ENCODE measurements around the gene ITPR1.

Gene ITPR1

DNA sequence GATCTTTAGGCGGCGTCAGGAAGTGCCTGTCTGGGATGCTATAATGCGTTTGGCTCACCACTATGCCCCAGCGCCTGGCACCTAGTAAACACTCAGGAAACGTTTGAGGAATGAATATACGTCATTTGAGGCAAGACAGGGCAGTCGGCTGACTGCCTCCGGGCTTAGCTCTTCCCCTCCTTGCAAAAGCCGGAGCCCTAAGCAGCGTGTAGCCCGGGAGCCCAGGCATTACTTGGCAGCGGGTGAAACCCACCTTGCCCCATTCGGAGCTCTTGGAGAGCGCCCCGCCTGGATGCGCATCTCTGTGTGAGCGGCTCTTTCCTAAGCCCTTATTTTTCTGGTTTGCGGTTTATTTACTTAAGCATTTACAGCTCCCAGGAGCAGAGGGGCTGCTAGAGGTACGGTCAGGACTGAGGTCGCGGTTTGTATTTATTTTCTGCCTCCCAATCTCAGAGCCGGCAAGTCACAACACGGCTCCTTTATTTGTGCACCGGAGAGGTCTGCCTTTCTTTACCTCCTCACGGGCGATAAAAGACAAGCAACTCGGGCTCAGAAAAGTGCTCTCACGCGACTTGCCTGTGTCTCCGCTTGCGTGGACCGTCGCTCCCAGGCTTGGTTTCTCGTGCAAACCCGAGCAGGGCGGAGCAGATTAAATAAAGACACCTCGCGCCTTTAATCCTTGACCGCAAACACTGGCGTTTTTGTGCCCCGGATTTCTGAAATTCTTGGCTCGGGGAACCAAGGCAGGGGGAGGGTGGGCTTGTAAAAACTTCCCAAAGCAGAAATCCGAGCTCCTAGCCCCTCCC, 737 bp upstream of the ITPR1 start:
- DNase-seq: no peak

DNA sequence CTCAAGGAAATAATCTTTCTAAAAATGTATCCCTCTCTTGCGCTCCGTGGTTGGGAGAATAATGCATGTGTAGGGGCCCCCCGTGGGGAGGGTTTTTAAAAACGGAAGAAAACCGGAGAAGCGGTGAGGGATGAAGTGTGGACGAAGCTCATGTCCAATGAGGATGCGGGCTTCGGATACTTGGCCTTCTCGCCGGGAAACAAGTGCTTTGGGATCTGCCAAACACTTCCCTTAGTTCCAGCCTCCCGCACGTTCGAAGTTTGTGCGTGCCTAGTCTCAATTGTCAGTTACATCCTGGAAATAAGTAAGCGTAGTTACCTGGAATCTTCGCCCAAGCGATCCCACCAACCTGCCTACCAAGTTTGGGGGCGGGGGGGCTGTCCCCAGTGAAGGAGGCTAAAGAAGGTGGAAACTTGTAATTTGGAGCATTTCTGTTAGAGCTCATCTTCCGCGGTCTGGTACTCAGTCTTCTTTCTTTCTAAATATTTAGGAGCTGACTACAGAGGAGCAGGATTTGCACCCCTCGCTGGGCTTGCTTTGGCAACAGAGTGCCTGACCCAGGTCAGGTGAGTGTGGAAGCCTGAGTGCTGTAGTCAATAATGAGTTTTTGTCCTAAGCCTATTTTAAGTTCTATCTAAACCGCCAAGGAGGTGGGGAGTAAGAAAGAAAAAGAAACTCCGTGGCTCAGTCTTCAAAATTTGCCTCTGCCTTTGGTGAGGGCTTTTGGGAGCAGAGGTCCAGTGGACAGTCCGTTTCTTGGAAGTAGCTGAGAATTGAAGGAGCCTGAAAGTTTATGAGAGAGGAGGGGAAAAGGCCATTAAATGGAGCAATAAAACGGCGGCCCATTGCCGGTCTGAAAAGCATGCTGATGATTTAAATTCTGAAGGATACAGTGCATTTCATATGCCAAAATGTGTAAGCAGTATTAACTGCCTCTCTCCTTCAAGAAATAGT, 1.1 kb downstream of the ITPR1 start:
- peak; percentile 28 for DNase-seq

DNA sequence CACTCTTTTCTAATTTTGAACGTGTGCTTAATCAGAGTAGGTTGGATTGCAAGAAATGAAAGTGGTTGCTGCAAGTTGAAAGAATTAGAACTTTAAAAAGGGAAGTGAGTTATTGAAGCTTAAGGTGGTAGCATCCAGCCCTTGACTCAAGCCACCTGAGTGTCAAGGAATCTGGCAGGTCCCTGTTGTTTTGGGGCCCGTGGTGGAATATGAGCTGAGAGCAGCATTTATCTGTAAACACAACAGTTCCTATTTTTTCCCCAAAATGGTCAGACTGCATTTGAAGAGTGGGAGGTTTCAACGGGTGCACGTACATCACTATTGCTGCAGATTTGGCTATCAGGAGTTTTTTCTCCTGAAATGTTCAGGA, 1.7 kb downstream of the ITPR1 start:
- no peak for DNase-seq

DNA sequence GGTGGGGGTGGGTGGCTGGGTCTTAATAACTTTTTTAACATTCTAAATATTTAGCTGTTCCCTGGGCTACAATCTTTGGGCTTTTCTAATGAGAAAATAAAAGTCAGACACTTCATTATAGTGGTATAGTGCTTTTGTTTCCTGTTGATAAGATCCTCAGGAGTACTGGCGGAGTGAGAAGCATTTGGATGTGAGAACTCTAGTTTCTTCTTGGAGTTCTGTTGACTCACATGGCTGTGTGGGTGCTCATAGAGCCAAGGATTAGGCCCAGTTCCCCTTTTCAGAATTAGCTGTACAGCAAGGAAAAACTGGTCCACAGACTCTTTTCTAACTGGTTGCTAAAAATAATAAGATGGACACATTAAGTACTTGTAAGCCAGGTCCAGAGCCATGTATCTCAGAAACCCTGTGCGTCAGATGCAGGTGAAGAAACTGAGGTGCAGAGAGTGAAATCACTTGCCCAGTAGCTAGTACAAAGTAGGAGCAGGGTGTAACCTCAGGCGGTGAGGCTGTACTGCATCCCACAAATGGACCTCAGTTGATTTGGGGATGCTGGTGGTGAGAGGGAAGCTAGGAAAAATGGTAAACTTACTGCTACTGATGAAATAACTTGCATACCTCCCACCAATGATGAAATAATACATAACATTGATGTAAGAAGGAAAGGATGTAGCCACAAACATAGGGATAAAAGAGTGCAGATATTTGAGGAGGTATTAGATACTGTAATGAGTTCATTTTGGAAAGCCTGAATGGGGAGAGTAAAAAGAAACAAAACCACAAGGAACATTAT, 2.3 kb downstream of the ITPR1 start:
- no peak for DNase-seq

DNA sequence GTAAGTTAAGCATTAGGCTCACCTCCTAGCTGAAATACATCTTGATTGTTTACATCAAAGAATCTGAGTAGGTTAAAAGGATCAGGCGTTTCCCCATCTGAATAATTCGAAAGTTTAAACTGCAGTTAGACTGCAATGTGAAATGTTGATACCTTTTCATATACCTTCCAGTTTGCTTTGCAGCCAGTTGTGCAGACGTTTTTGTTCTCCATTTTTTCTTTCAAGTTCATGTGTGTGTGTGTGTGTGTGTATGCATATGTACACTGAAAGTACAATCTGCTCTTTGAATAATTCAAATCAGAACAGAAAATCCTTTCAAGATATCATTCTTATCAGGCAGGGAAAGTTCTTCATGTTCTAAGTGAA, 2.9 kb downstream of the ITPR1 start:
- DNase-seq: no peak

DNA sequence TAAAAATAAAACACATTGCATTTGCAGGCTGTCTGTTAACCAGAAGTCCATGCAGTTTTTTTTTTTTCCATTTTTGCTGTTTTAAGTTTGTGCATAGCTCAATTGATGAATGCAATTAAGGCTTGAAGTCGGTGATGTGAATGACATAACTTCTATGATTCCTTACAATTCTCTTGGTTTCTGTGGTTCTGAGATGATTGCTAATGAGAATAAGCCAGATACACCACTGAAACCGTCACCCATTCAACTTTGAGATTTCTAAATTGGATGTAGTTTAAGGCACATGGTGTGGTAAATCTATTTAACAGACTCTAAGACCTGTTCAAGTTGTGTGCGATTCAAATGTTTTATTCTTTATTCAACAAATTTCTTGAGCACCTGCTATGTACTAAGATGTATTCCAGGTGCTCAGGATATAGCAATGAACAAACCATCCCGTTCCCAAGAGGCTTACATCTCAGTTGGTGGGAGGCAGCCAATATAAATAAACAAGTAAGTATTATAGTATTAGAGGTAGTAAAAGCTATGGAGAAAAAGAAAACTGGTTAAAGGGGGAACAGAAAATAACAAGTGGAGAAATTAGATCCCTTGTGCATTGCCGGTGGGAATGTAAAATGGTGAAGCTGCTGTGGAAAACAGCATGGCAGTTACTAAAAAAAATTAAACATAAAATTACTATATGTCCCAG, 4.0 kb downstream of the ITPR1 start:
- DNase-seq: no peak

DNA sequence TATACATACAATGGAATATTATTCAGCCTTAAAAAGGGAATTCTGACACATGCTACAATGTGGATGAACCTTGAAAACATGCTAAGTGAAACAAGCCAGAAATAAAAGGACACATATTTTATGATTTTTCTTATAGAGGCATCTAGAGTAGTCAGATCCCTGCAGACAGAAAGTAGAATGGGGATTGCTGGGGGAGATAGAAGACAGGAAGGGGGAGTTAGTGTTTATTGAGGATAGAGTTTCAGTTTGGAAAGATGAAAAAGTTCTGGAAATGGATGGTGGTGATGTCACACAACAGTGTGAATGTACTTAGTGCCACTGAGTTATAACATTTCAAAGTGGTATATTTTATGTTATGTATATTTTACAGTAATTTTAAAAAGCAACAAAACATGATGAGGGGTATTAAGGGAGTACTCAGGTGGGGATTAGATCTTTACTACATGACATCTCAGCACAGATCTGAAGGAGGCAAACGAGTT, 4.7 kb downstream of the ITPR1 start:
- no peak for DNase-seq

DNA sequence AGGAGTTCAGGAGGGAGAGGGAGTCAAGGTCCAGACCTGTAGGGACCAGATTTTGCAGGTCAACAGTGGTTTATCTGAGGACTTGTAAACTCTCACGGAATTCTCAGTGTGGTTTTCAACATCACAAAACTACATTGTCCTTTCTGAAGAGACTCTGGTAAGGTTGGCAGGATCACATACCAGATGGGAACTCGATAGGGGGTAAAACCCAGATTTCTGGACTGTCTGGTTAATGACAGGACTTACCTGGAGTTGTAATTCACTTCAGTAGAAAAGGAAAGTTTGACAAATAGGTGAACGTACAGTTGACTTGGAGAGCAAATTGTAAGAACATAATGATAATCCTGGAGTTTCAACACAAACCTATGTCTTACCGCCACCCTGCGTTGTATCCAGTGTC, 5.3 kb downstream of the ITPR1 start:
- no peak for DNase-seq

DNA sequence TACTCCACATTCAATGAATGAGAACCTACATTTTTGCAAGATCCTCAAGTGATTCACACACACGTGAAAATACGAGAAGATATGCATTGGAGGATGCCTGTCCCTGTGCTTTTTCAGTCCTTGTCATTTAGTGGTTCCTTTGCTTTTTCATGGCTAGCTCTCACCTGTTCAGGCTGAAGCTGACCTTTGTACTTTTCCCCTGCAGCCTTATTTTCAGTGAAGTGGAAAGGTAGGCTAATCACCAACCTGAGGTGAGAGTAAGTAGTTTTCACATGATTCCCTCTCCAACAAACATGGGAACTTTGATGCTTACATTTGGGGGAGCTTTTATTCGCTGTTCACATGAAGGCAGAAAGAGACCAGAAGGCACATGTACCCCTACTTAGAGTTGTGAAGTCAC, 8.3 kb downstream of the ITPR1 start:
- no peak for DNase-seq

DNA sequence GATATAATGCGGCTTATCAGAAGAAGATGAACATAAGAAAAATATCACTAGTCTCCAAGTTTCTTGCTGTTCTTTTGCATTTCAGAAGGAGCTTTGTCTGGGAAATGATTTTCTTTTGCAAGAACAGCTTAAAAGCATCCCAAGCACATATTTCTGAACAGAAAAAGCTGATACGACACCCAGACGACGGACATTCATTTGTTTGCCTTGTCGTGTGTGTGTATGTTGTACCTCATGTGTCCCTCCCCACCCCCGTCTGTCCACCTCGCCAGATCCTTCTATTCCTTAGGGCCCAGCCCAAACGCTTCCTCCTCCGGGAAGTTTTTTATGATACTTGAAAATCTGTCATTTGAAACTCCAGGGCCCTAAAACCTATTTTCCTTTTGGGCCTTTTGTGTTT, 8.8 kb downstream of the ITPR1 start:
- no peak for DNase-seq

DNA sequence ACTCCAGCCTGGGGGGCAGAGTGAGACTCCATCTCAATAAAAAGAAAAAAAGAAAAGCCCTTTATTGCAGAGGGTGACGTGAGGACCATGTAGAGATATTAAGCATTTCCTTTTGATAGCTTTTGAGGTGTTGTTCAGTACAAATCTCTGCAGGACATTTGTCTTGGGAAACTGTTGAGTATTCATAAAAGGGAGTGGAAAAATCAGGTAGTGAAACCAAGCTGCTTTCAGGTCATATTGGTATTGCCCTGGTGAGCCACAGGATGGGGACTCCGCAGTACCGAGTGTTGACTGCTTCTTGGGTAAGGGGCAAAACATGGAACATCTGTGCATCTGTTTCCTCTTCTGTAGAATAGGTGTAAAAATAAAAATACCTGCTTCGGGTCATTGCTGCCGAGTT, 9.9 kb downstream of the ITPR1 start:
- no peak for DNase-seq

DNA sequence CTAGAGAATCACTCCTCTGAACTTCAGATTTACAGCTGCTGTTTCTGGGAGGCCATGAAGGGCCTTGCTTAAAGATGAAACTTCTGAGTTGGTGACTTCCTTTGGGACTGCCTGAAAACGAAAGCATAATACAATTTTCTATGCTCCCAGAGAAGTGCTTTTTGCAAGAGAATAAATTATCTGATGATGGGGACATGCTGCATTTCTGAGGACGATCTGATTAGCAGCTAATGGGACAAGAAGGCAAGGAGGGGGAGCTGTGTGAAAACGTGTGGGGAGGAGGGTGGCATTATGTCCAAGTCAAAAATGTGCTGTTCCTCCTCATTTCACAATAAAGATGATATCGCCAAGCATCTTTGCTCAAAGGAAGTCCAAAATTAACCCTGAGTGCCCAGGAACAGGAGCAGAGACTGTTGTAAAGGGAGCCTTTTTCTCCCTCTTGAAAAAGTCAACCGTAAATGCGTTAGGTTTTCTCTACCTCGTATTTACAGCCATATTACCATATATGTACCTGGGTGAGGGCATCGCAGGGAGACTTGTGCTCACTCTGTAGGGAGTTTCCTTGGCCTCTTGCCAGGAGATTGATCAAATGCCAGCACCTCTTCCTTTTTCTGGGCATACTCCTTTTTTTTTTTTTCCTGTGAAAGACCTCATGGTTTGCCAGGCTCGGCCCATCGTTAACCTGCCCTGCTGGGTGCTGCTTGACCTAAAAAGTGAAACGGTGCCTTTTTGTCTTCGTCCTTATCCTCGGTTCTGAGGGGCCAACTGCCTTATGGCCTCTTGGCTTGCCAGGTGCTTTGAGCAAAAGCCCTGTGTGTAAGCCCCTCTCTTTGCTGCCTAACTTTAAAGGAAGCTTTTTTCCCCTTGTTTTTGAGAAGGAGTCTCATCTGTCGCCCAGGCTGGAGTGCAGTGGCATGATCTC, 11.5 kb downstream of the ITPR1 start:
- no peak for DNase-seq

DNA sequence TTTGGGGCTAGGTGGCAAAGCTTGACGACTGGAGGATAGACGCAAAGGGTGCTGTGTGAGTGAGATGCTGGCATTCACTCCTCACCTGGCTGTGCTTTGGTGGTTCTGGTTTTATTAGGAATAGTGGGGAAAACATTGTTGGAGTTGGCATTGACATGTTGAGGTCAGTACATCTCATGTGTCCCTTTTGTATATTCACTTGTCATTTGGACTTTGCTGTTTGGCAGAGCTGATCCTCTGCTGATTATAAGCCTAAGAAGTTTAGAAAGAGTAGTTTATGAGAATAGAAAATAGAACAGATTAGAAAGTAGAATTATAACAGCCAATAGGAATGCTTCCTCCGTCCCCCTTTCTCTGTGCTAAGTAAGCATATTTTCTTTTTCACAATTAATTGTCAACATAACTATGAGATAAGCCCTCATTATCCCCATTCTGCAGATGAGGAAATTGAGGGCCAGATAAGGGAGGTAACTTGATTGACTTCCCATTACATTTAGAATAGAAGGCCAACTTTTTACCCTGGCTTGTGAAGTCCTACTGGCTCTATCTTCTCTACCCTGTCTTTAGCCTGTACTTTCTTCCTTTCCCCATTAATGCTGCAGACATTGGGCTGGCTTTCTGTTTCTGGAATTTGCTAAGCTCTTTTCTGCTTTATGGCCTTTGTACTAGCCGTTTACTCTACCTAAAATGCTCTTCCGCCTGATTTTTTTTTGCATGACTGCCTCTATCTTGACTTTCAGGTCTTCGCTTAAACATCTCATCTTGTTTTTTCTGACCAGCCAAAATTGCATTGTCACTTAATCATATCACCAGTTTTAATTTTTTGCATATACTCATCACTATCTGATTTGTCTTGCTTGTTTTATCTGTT, 12.8 kb downstream of the ITPR1 start:
- no peak for DNase-seq

DNA sequence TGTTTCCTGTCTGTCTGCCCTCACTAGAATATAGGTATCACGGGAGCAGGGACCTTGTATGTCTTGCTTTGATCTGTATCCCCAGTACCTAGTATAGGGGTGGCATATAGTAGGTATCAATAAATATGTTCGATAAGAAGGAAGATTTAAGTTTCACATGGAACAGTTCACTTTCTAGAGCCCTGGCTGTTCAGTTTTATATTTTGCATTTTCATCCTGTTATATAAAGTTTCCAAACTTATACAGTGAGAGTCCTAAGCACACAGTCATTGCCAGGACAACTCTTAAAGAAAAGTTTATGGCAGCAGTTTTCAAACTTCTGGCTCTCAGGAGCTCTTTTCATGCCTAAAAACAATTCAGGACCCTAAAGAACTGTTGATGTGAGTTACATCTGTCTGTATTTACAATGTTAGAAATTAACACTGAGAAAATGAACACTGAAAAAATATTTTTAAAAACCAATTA, 13.4 kb downstream of the ITPR1 start:
- no peak for DNase-seq

DNA sequence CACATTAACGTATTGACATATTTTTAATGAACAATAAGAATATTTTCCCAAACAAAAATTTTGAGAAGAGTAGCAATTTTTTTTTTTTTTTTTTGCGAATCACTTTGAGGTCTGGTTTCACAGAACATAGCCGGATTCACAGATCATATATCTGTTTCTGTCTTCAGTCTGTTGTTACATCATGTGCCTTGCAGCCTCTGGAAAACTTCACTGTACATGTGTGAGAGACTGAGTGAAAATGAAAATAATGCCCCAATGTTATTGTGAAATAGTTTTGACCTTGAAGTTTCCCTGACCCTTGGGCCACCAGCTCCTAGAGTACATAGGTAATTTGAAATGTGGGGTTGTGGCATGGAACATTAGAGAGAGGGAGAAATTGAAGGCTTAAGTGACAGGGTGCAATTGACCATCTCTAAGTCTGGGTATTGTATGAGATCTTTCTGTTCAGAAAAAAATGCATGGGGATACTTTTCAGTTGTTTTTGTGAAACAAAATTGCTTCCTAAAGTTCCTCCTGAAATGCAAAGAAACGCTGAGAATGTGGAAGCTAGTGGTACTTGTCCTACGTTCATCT, 14.0 kb downstream of the ITPR1 start:
- no peak for DNase-seq

DNA sequence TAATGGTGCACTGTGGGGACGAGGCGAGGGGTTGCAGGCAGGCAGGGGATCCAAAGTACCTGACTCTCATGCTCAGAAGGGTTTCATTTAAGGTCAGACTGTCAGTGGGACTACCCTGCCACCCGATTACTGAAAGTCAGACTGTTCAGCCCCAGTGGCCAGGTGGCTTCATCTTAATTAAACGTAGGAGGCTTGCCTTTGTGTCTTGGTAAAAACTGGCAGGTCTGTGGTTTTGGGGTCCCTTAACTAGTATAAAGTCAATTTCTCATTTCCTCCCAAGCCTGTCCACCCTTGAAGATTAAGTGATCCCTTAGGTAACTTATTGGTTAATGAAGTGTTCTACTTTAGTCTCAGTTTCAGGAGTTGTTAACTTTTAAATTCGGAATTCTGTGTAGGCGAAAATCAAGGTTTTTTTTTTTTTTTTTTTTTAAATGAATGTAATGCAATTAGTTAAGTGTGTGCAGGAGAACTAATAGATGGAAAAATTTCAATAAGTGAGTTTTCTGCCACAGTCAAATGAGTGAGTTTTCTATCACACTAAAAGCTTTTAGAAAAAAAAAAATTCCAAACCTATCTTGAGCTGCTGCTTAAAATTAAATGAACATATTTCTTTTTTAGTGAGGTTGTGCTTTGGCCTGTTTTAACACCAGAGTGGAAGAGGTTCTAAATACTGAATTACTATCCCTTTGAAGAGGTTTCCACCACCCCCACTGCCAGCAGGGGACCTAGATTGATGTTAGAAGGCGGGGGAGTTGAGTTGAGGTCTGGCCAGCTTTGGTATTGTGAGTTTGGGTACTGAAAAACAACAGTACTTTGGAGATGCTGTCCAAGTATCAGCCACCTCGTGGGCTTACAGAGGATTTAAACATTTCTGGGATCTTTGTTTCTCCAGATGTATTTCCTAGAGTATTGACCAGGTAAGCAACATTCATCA, 15.2 kb downstream of the ITPR1 start:
- DNase-seq: no peak

DNA sequence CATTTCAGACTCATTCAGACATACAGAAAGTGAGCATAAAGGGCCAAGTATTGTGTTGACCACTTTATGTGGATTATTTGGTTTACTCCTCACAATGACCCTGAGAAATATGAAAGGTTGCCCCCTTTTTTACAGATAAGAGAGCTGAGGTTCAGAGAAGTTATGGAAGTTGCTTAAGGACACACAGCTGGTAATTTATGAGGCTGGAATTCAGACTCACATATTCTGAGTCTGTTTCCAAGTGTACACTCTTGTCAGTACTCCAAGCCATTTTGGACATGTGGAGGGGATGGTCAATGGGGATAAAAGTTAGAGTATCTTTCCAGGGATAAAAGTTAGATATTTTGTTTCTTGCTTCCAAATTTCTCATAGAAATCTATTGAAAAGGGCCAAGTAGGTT, 15.9 kb downstream of the ITPR1 start:
- DNase-seq: no peak

DNA sequence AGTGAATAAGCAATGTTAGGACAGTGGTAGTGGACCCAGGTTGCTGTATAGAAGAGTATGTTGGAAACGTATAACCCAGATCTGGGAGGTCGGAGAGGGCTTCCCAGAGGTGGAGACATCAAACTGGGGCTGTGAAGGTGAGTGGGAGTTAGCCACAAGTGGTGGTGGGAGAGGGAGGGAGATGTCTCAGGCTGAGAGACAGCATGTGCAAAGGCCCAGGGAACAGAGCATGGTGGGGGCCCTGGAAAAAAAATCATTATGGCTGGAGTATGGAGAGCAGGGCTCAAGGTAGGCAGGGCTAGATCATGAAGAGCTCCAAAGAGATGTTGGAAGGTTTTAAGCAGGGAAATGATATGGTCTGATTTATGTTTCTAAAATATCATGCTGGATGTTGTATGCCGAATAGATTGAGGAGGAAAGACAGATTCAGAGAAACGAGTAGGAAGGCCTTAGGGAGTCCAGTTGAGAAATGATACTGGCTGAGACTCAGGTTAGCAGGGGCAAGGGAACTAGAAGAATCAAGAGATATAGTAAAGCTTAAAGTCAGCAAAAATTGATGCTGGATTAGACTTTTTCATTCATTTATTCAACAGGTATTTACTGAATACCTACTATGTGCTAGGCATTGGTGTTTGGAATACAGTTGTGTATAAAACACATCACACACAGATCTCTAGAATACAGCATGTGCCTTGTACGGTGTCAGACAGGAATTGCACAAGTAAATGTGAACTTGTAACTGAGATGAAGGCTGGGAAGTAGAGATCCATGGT, 17.0 kb downstream of the ITPR1 start:
- DNase-seq: no peak
